ENCODE measurements around the gene MYO5C. TPM values are rescaled to one million over a fixed set of nuclear protein-coding genes. Genes with fewer than 3 reads are reported as not detected.

The MYO5C gene
- total RNA-seq, 4 donors from 2014 or later, result 2.6 to 12.3 (median 10.2) TPM

DNA sequence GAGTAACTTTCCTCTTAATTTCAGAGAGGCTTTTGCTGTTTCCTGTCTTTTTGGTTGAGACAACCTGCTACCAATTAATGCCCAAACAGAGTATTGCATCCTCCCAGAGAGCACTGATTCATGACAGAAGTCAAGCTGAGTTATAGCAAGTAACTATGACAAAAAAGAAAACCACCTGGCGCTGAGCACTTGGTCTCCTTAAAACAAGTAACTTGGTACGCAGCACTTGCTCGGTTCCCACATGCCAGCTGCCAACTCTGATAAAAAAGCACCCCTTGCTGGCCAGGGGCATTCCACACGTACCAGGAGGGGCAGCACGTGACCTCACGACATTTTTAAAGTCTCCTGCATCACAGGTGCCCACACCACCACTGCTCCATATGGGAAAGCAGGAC, 13.5 kb upstream of the MYO5C start:
- no peak for ATAC-seq
- no peak for TF ChIP-seq POLR2AphosphoS5 (IDR thresholded peaks at IDR 0.05)
- Histone ChIP-seq H3K9me3 (no peaks in the 10 kb centered on the region), H3K4me1 (no peaks in the 10 kb centered on the region), H3K27me3 (no peaks in the 10 kb centered on the region), H3K4me3 (no peak overlapping the region), H3K36me3 (peaks cover 0 to 55% of the 10 kb centered on the region in 2 donors), H3K27ac (no peak overlapping the region)
- 100% methylated on average over 2 of the region's 6 CpGs; no CpG with 5 or more reads in 1 of the 2 donors for WGBS, 2 donors (ENCODE audit: low coverage in 1 of 2)

DNA sequence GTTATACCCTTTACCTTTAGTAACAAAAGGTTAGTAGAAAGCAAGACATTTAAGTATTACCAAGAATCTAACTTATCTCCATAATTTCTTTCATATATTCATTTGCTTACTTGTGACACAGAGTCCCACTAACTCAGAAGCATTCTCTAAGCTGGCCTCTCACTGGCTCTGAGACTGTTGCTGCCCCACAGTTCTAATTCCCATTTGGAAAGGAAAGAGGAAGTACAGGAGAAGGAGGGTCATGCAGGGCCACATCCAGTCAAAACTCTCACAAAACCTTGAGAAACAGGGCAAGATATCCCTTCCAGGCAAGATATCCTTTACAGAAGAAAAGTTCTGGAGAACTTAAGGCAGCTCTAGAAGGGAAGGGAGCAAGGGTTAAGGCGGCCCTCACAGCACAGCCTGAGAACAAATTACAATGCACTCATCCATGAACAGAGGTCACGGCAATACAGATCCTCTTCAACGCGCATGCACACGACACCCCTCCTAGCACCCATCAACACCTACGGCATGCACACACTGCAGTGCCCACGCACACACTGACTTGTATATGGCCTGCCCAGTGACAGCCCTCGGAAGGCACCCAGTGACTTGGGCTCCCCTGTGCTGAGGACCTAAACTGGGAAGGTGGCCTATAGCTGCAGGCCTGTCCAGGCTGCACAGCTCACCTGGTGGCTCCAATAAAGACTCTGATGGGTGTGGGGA, 13.0 kb upstream of the MYO5C start:
- ATAC-seq, result no peak
- Histone ChIP-seq H3K9me3 (no peaks in the 10 kb centered on the region), H3K27ac (no peak overlapping the region), H3K36me3 (peaks cover 0 to 50% of the 10 kb centered on the region in 2 donors), H3K4me3 (no peak overlapping the region), H3K4me1 (no peaks in the 10 kb centered on the region), H3K27me3 (no peaks in the 10 kb centered on the region)
- 88 to 91% methylated on average over 6 to 7 of the region's 8 CpGs for WGBS, 2 donors (ENCODE audit: low coverage in 1 of 2)
- TF ChIP-seq POLR2A (IDR thresholded peaks at IDR 0.05), result no peak
- TF ChIP-seq, protein P1, sequence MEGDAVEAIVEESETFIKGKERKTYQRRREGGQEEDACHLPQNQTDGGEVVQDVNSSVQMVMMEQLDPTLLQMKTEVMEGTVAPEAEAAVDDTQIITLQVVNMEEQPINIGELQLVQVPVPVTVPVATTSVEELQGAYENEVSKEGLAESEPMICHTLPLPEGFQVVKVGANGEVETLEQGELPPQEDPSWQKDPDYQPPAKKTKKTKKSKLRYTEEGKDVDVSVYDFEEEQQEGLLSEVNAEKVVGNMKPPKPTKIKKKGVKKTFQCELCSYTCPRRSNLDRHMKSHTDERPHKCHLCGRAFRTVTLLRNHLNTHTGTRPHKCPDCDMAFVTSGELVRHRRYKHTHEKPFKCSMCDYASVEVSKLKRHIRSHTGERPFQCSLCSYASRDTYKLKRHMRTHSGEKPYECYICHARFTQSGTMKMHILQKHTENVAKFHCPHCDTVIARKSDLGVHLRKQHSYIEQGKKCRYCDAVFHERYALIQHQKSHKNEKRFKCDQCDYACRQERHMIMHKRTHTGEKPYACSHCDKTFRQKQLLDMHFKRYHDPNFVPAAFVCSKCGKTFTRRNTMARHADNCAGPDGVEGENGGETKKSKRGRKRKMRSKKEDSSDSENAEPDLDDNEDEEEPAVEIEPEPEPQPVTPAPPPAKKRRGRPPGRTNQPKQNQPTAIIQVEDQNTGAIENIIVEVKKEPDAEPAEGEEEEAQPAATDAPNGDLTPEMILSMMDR (IDR thresholded peaks at IDR 0.05), result no peak
- TF ChIP-seq POLR2AphosphoS5 (IDR thresholded peaks at IDR 0.05), result no peak
- no peak for TF ChIP-seq EP300 (IDR thresholded peaks at IDR 0.05)

DNA sequence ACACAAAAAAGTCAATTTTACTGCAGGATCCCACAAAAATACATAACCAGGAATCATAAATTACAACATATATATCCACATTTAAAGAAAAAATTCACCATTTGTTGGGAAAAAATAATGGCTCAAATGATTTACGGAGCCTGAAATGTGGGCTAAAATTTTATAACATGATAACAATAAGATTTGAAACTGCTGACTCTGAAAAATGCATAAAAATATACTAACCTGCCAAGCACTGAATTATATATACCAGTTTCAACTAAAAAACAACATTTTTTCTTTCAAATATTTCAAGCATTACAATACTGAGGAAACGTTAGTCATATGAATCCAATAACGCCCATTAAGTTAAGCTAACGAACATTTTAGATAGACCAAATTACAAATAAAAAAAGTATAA, 12.2 kb upstream of the MYO5C start:
- peaks cover 0 to 42% of the 10 kb centered on the region in 2 donors for H3K36me3 ChIP-seq
- ATAC-seq, result no peak

DNA sequence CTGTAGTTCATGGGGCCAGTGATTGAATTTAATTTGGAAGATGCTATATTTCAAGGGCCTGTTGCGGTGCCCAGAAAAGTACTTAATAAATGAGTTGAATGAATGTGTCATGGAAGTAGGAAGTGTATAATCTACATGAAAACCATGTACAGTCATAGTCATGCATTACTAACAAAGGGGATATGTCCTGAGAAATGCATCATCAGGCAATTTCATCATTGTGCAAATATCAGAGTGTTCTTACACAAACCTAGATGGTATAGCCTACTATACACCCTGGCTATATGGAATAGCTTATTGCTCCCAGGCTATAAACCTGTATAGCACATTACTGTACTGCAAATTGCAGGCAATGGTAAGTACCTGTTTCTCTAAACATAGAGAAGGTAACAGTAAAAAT, 10.7 kb upstream of the MYO5C start:
- no peak overlapping the region for H3K27ac ChIP-seq
- H3K27me3 ChIP-seq, result no peaks in the 10 kb centered on the region
- H3K9me3 ChIP-seq, result no peaks in the 10 kb centered on the region
- TF ChIP-seq, protein P1 (IDR thresholded peaks at IDR 0.05), result no peak
- TF ChIP-seq POLR2AphosphoS5 (IDR thresholded peaks at IDR 0.05) (no peak), POLR2A (IDR thresholded peaks at IDR 0.05) (no peak), EP300 (IDR thresholded peaks at IDR 0.05) (no peak)
- 33 to 100% methylated on average over 1 of the region's 1 CpG for WGBS, 2 donors (ENCODE audit: low coverage in 1 of 2)
- ATAC-seq, result no peak
- H3K36me3 ChIP-seq, result peaks cover 0 to 26% of the 10 kb centered on the region in 2 donors
- H3K4me3 ChIP-seq, result no peak overlapping the region
- no peaks in the 10 kb centered on the region for H3K4me1 ChIP-seq

More for the DNA sequence above, 12.2 kb upstream of the MYO5C start:
- Histone ChIP-seq H3K4me1 (no peaks in the 10 kb centered on the region), H3K27me3 (no peaks in the 10 kb centered on the region), H3K27ac (no peak overlapping the region), H3K4me3 (no peak overlapping the region), H3K9me3 (no peaks in the 10 kb centered on the region)
- 88 to 92% methylated on average over 4 of the region's 4 CpGs for WGBS, 2 donors (ENCODE audit: low coverage in 1 of 2)
- TF ChIP-seq, protein P1 (IDR thresholded peaks at IDR 0.05), result no peak
- TF ChIP-seq POLR2A (IDR thresholded peaks at IDR 0.05) (no peak), EP300 (IDR thresholded peaks at IDR 0.05) (no peak), POLR2AphosphoS5 (IDR thresholded peaks at IDR 0.05) (no peak)

DNA sequence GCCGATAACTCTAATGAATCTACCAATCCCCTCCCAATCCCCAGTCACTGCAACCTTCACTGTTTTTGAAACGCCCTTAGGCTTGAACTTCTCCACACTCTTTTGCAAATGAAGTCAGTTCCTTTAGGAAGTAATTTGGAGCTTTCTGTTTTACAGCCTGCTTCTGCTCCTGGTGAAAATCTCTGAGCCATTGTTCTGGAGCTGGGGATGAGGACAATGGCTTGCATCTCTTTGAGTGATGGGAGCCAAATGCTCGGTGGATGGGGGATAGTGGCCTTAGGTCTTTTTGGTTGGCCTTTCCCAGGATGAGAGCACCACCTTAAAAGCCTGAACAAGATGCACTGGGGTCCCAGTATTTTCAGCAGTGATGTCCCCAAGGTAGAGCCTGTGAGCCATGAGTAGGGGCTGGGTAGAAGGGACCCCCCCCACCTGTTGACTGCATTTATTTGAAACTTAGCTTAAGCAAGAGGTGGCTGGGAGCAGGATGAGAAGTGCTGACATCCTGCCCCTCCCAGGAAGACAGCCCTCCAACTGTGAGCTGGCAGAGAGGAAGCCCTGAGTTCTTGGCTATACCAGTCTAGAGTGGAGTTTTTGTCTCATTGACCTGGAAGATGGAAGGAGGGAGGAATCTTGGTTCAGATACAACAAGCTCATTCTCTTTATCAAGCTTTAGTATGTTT, 7.6 kb upstream of the MYO5C start:
- Histone ChIP-seq H3K36me3 (no peaks in the 10 kb centered on the region), H3K9me3 (no peaks in the 10 kb centered on the region), H3K4me1 (no peaks in the 10 kb centered on the region), H3K4me3 (no peak overlapping the region), H3K27ac (no peak overlapping the region), H3K27me3 (no peaks in the 10 kb centered on the region)
- no peak for ATAC-seq
- TF ChIP-seq POLR2A (IDR thresholded peaks at IDR 0.05), result no peak
- WGBS, 2 donors (ENCODE audit: low coverage in 1 of 2), result 56 to 63% methylated on average over 2 to 3 of the region's 3 CpGs
